Smooth muscle cell (in vitro differentiated cells): Measurements from ENCODE around the gene CHL1. TPM values are rescaled to one million over a fixed set of nuclear protein-coding genes. Genes with fewer than 3 reads are reported as not detected.

Source experiments
- DNase-seq: peaks from one replicate; lab custom pipeline; 2025; ENCODE audit not compliant: unreplicated experiment; lab: John Stamatoyannopoulos, UW
- H2AFZ ChIP-seq: fragments of 200-600 bp; sonication (generic); 2 replicates; pipeline ENCODE4 v1.6.0; 2016; ENCODE audit warnings: antibody characterized with exemption, low read depth, mild to moderate bottlenecking
- H3F3A ChIP-seq: fragments of 200-600 bp; sonication (generic); 2 replicates; pipeline ENCODE4 v1.6.0; 2017; ENCODE audit warnings: antibody characterized with exemption, low read depth
- H3K27ac ChIP-seq: fragments of 200-600 bp; sonication (generic); 2 replicates; pipeline ENCODE4 v1.5.1; 2016; ENCODE audit warnings: low read depth, mild to moderate bottlenecking
- H3K27me3 ChIP-seq: fragments of 200-600 bp; sonication (generic); 2 replicates; pipeline ENCODE4 v1.6.1; 2016; ENCODE audit warnings: low read depth, mild to moderate bottlenecking
- H3K36me3 ChIP-seq: fragments of 200-600 bp; sonication (generic); 2 replicates; pipeline ENCODE4 v1.5.1; 2016; ENCODE audit warnings: low read depth
- H3K4me1 ChIP-seq: fragments of 200-600 bp; sonication (generic); 2 replicates; pipeline ENCODE4 v1.5.1; 2016; ENCODE audit warnings: low read depth
- H3K4me2 ChIP-seq: fragments of 200-600 bp; sonication (generic); 2 replicates; pipeline ENCODE4 v1.6.0; 2016; ENCODE audit warnings: mild to moderate bottlenecking
- H3K4me3 ChIP-seq: fragments of 200-600 bp; sonication (generic); 2 replicates; pipeline ENCODE4 v1.5.1; 2016; ENCODE audit warnings: mild to moderate bottlenecking
- H3K79me2 ChIP-seq: fragments of 200-600 bp; sonication (generic); 2 replicates; pipeline ENCODE4 v1.6.0; 2016; ENCODE audit warnings: low read depth, mild to moderate bottlenecking
- H3K9ac ChIP-seq: fragments of 200-600 bp; sonication (generic); 2 replicates; pipeline ENCODE4 v1.6.0; 2016; ENCODE audit warnings: low read depth
- H3K9me3 ChIP-seq: fragments of 200-600 bp; sonication (generic); replicated peaks from 2 replicates; pipeline ENCODE4 v1.5.1; 2016; ENCODE audit warnings: low read depth
- H4K20me1 ChIP-seq: fragments of 200-600 bp; sonication (generic); 2 replicates; pipeline ENCODE4 v1.6.0; 2016; ENCODE audit warnings: low read depth
- CTCF ChIP-seq: fragments of 200-600 bp; sonication (generic); IDR thresholded peaks from 2 replicates; pipeline ENCODE4 v1.5.1; 2017; ENCODE audit warnings: borderline replicate concordance, mild to moderate bottlenecking, antibody characterized with exemption; ENCODE audit not compliant: insufficient read depth, poor library complexity, severe bottlenecking
- WGBS: methylation state at CpG from one replicate; pipeline ENCODE4 v1.1.7; 2016; ENCODE audit warnings: low lambda C conversion rate; 5-methylcytosine and 5-hydroxymethylcytosine counted together
- polyA plus RNA-seq: library from polyadenylated mRNA; unstranded; fragments of >200 nt; fragmentation: Nextera tagmentation; extraction: Ambion mirVana; gene quantifications from 2 replicates; pipeline ENCODE4 v1.2.1, GENCODE V29; 2016
- total RNA-seq: library from RNA; depleted of rRNA; stranded (reverse); fragments of >200 nt; gene quantifications from 2 replicates; pipeline ENCODE4 v1.2.3, GENCODE V29; 2014

CHL1 gene
- total and polyA plus RNA-seq, 2 experiments from 2014 or later, result not detected

- Histone ChIP-seq H4K20me1 (no peaks in the 10 kb centered on the region), H3K4me2 (no peak overlapping the region), H3K79me2 (no peaks in the 10 kb centered on the region)
Measured at GRCh38 chr3:394775-395174, 198.2 kb downstream of the CHL1 start.

GRCh38 chr3:396293-396692 lies 199.7 kb downstream of the CHL1 start:
- WGBS, result 79% methylated on average over 3 of the region's 3 CpGs
- Histone ChIP-seq H3K27ac (no peak overlapping the region), H3K27me3 (peaks cover 3% of the 10 kb centered on the region), H3K9ac (no peak overlapping the region), H3K4me3 (no peak overlapping the region), H4K20me1 (no peaks in the 10 kb centered on the region), H3K4me2 (no peak overlapping the region), H3K9me3 (no peaks in the 10 kb centered on the region), H3K79me2 (no peaks in the 10 kb centered on the region), H2AFZ (no peak overlapping the region), H3K4me1 (no peaks in the 10 kb centered on the region), H3F3A (no peaks in the 10 kb centered on the region), H3K36me3 (no peaks in the 10 kb centered on the region)
- DNase-seq, result no peak
- TF ChIP-seq CTCF, result no peak

More at GRCh38 chr3:394775-395174, 198.2 kb downstream of the CHL1 start:
- 80% methylated on average over 4 of the region's 4 CpGs for WGBS
- Histone ChIP-seq H3K4me3 (no peak overlapping the region), H3K36me3 (no peaks in the 10 kb centered on the region), H3K4me1 (no peaks in the 10 kb centered on the region), H2AFZ (no peak overlapping the region), H3F3A (no peaks in the 10 kb centered on the region), H3K27ac (no peak overlapping the region), H3K9ac (no peak overlapping the region), H3K9me3 (no peaks in the 10 kb centered on the region), H3K27me3 (no peaks in the 10 kb centered on the region)
- DNase-seq, result no peak
- TF ChIP-seq CTCF, result no peak

- no peaks in the 10 kb centered on the region for H3F3A ChIP-seq
- H3K4me1 ChIP-seq, result no peaks in the 10 kb centered on the region
- H3K4me2 ChIP-seq, result no peak overlapping the region
- DNase-seq, result no peak
- H3K79me2 ChIP-seq, result no peaks in the 10 kb centered on the region
- no peak for TF ChIP-seq CTCF
- H2AFZ ChIP-seq, result no peak overlapping the region
- H3K9ac ChIP-seq, result no peak overlapping the region
- no peaks in the 10 kb centered on the region for H3K36me3 ChIP-seq
- H3K9me3 ChIP-seq, result no peaks in the 10 kb centered on the region
- no peak overlapping the region for H3K27ac ChIP-seq
- WGBS, result 86% methylated on average over 6 of the region's 6 CpGs
- H3K27me3 ChIP-seq, result peaks cover 3% of the 10 kb centered on the region
- H3K4me3 ChIP-seq, result no peak overlapping the region
- H4K20me1 ChIP-seq, result no peaks in the 10 kb centered on the region
Measured at GRCh38 chr3:399647-400046, 203.1 kb downstream of the CHL1 start.

GRCh38 chr3:403826-404225 lies 207.3 kb downstream of the CHL1 start:
- Histone ChIP-seq H3F3A (no peaks in the 10 kb centered on the region), H4K20me1 (no peaks in the 10 kb centered on the region), H3K9me3 (no peaks in the 10 kb centered on the region), H3K4me3 (no peak overlapping the region), H3K27ac (no peak overlapping the region), H3K79me2 (no peaks in the 10 kb centered on the region), H3K9ac (no peak overlapping the region), H2AFZ (no peak overlapping the region), H3K27me3 (peaks cover 3% of the 10 kb centered on the region), H3K4me2 (no peak overlapping the region), H3K4me1 (no peaks in the 10 kb centered on the region), H3K36me3 (no peaks in the 10 kb centered on the region)
- no peak for DNase-seq
- TF ChIP-seq CTCF, result no peak
- 85% methylated on average over 4 of the region's 4 CpGs for WGBS
